HCT116 (cell line): Measurements from ENCODE around the gene MAN2B1. TPM values are rescaled to one million over a fixed set of nuclear protein-coding genes. Genes with fewer than 3 reads are reported as not detected.
A peak's percentile ranks its signal among the peaks of the same experiment; 100 is the strongest.

Source experiments
- ATAC-seq: fragments of 200-7000 bp; cut with Tn5 transposase; 2 replicates; pipeline ENCODE4 v1.9.1; 2020; ENCODE audit warnings: mild to moderate bottlenecking, moderate library complexity
- BruUV-seq: library from RNA; stranded (reverse); fragments of 400-500 nt; replicated peaks from 2 replicates; lab custom pipeline; 2021; lab: Mats Ljungman, UMichigan
- CTCF ChIA-PET: fragments of 300-600 bp; sonication (Branson Sonifier 250); formaldehyde crosslinking; loops from one replicate; lab custom pipeline; 2021; ENCODE audit warnings: antibody characterized with exemption; lab: Charles Lee
- POLR2A ChIA-PET: fragments of 300-600, 350-600 bp; sonication (Branson Sonifier 250); formaldehyde crosslinking; loops from one replicate; lab custom pipeline; 2021; ENCODE audit warnings: antibody characterized with exemption; lab: Charles Lee
- RAD21 ChIA-PET, 2 experiments: fragments of 300-600 bp; sonication (Branson Sonifier 250); formaldehyde crosslinking; loops; one replicate each; lab custom pipeline; 2023; ENCODE audit warnings: low total read pairs in 2 of 2; ENCODE audit not compliant: uncharacterized antibody in 2 of 2, unreplicated experiment in 2 of 2, low non-redundant PET in 1 of 2; lab: Charles Lee
- DNase-seq: peaks from one replicate; pipeline ENCODE4 v3.0.0-alpha.2; 2010; ENCODE audit warnings: low read depth, low spot score
- H2AFZ ChIP-seq: fragments of 200-600 bp; shearing (Covaris generic), sonication (generic); 2 replicates; pipeline ENCODE4 v1.6.1; 2017; ENCODE audit warnings: low read depth, mixed run types, mixed read lengths, antibody characterized with exemption, low read length; ENCODE audit not compliant: poor library complexity, severe bottlenecking
- H3K27ac ChIP-seq: 2 replicates; pipeline ENCODE4 v1.5.1; 2012; ENCODE audit warnings: low read depth, low read length
- H3K27me3 ChIP-seq: fragments of 200-600 bp; sonication (generic); 2 replicates; pipeline ENCODE4 v1.6.1; 2016; ENCODE audit warnings: mixed run types, low read length, mixed read lengths; ENCODE audit not compliant: insufficient read depth
- H3K36me3 ChIP-seq, 2 experiments: fragments of 200-500 bp in 1 of 2; fragments of 200-600 bp in 1 of 2; sonication (Bioruptor generic) in 1 of 2; sonication (generic) in 1 of 2; 2 replicates each; pipeline versions ENCODE4 v1.5.1 to v1.6.1; 2014 to 2016; ENCODE audit warnings: low read length in 2 of 2, inconsistent platforms in 1 of 2, mixed read lengths in 1 of 2, mixed run types in 1 of 2; ENCODE audit not compliant: insufficient read depth in 2 of 2, control insufficient read depth in 1 of 2
- H3K4me1 ChIP-seq, 2 experiments: fragments of 200-600 bp in 1 of 2; sonication (generic) in 1 of 2; 2 replicates each; pipeline versions ENCODE4 v1.5.1 to v1.6.1; 2012 to 2017; ENCODE audit warnings: low read length in 2 of 2, inconsistent platforms in 1 of 2, mild to moderate bottlenecking in 1 of 2, mixed read lengths in 1 of 2, mixed run types in 1 of 2, moderate library complexity in 1 of 2; ENCODE audit not compliant: insufficient read depth in 2 of 2, control insufficient read depth in 1 of 2
- H3K4me2 ChIP-seq: fragments of 200-600 bp; sonication (generic); 2 replicates; pipeline ENCODE4 v1.6.1; 2017; ENCODE audit warnings: mixed run types, low read length, mixed read lengths
- H3K4me3 ChIP-seq, 2 experiments: fragments of 200-600 bp in 1 of 2; sonication (generic) in 1 of 2; replicated peaks in 1 of 2; 2 replicates each; pipeline ENCODE4 v1.5.1; 2011 to 2016; ENCODE audit warnings: low read length in 2 of 2, control low read depth in 1 of 2, low read depth in 1 of 2, mild to moderate bottlenecking in 1 of 2, mixed read lengths in 1 of 2, mixed run types in 1 of 2
- H3K79me2 ChIP-seq: fragments of 200-600 bp; sonication (generic); 2 replicates; pipeline ENCODE4 v1.6.1; 2017; ENCODE audit warnings: mild to moderate bottlenecking, mixed run types, low read length, moderate library complexity, mixed read lengths; ENCODE audit not compliant: insufficient read depth
- H3K9ac ChIP-seq: fragments of 200-600 bp; sonication (generic); 2 replicates; pipeline ENCODE4 v1.6.1; 2016; ENCODE audit warnings: low read length, mixed read lengths
- H3K9me2 ChIP-seq: fragments of 200-600 bp; sonication (generic), shearing (Covaris generic); 2 replicates; pipeline ENCODE4 v1.6.1; 2017; ENCODE audit warnings: mixed run types, mild to moderate bottlenecking, moderate library complexity; ENCODE audit not compliant: insufficient read depth
- H3K9me3 ChIP-seq, 2 experiments: fragments of 200-500 bp in 1 of 2; fragments of 200-600 bp in 1 of 2; sonication (Bioruptor generic) in 1 of 2; sonication (generic) in 1 of 2; 2 replicates each; pipeline ENCODE4 v1.6.1; 2014 to 2017; ENCODE audit warnings: low read length in 2 of 2, mixed read lengths in 2 of 2, inconsistent platforms in 1 of 2, low read depth in 1 of 2, mild to moderate bottlenecking in 1 of 2, mixed run types in 1 of 2, moderate library complexity in 1 of 2; ENCODE audit not compliant: control insufficient read depth in 1 of 2, insufficient read depth in 1 of 2
- H4K20me1 ChIP-seq: fragments of 200-600 bp; sonication (generic), shearing (Covaris generic); 2 replicates; pipeline ENCODE4 v1.6.1; 2017; ENCODE audit warnings: mixed run types, mild to moderate bottlenecking, moderate library complexity; ENCODE audit not compliant: insufficient read depth
- FOSL1 ChIP-seq: IDR thresholded peaks from 2 replicates; pipeline ENCODE4 v1.6.1; 2012; ENCODE audit warnings: low read depth
- JUND ChIP-seq: IDR thresholded peaks from 2 replicates; pipeline ENCODE4 v1.6.1; 2012
- POLR2AphosphoS5 ChIP-seq: IDR thresholded peaks from 2 replicates; pipeline ENCODE4 v1.6.1; 2011; ENCODE audit warnings: mild to moderate bottlenecking, low read depth, low read length, moderate library complexity
- RAD21 ChIP-seq: IDR thresholded peaks from 2 replicates; pipeline ENCODE4 v1.6.1; 2012; ENCODE audit warnings: low read depth, mild to moderate bottlenecking
- SRF ChIP-seq: IDR thresholded peaks from 2 replicates; pipeline ENCODE4 v1.6.1; 2012; ENCODE audit warnings: low read depth
- ZFX ChIP-seq: fragments of 450-650 bp; IDR thresholded peaks from 2 replicates; pipeline ENCODE4 v1.6.1; 2017
- intact Hi-C: fragments of 100-400 bp; cut with micrococcal nuclease; formaldehyde crosslinking; loops from 2 replicates; pipeline ENCODE4 v1.10.0; 2022
- total RNA-seq: library from RNA; stranded (reverse); gene quantifications from one replicate; pipeline ENCODE4 v1.2.1, GENCODE V29; 2021; ENCODE audit not compliant: unreplicated experiment
- TF ChIP-seq, protein P1 (sequence below), 3 experiments: fragments of 200-600 bp in 1 of 3; sonication (generic) in 1 of 3; IDR thresholded peaks in 2 of 3; conservative IDR thresholded peaks in 1 of 3; 2 replicates each; pipeline ENCODE4 v1.5.1; 2012 to 2017; ENCODE audit warnings: low read depth in 2 of 3, low read length in 2 of 3, antibody characterized with exemption in 1 of 3, borderline replicate concordance in 1 of 3, control low read depth in 1 of 3, mild to moderate bottlenecking in 1 of 3, mixed read lengths in 1 of 3, mixed run types in 1 of 3, moderate library complexity in 1 of 3; ENCODE audit not compliant: insufficient read depth in 1 of 3
- TF ChIP-seq, protein P2 (sequence below): IDR thresholded peaks from 2 replicates; pipeline ENCODE4 v1.6.1; 2011; ENCODE audit warnings: mild to moderate bottlenecking, low read length, moderate library complexity; ENCODE audit not compliant: insufficient replicate concordance; ENCODE audit errors: extremely low read depth

MAN2B1 gene
- total RNA-seq, 1 experiment from 2014 or later = 48.3 TPM

DNA sequence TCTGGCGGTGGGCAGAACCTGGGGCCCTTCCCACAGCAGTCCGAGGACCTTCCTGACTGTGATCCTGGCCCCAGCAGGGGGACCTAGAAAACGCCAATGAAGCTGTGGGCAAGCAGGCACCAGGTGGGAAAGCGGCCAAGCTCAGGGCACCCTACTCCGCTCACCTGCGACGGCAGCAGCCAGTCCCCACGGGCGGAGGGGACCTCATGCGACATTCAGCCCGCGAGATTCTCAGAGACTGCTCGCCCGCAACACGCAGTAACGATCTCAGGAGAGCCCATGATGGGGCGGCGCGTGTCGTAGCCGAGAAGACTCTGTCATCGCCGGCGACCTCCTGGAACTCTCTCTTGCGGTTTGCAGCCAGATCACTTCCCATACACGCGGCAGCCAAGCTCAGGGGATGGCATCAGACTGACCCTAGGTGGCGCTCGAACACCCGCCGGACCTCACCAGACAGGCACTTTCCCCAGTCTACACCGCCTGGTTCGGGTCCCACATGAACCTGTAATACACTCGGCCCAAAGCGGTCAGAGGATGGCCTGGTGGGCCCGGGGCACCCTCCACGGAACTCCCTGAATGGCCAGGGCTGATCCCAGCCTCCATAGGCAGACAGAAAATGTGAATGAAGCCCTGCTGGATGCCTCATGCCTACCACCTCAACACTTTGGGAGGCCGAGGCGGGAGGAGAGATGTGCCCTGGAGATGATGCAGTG lies 26.5 kb downstream of the MAN2B1 start:
- POLR2A ChIA-PET = no interaction called here
- no peak overlapping the region for H3K4me2 ChIP-seq
- DNase-seq (peak; percentile 16), ATAC-seq (peak; percentile 91)
- TF ChIP-seq, protein P1, sequence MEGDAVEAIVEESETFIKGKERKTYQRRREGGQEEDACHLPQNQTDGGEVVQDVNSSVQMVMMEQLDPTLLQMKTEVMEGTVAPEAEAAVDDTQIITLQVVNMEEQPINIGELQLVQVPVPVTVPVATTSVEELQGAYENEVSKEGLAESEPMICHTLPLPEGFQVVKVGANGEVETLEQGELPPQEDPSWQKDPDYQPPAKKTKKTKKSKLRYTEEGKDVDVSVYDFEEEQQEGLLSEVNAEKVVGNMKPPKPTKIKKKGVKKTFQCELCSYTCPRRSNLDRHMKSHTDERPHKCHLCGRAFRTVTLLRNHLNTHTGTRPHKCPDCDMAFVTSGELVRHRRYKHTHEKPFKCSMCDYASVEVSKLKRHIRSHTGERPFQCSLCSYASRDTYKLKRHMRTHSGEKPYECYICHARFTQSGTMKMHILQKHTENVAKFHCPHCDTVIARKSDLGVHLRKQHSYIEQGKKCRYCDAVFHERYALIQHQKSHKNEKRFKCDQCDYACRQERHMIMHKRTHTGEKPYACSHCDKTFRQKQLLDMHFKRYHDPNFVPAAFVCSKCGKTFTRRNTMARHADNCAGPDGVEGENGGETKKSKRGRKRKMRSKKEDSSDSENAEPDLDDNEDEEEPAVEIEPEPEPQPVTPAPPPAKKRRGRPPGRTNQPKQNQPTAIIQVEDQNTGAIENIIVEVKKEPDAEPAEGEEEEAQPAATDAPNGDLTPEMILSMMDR (IDR thresholded peaks at IDR 0.05 in 2 of 3, conservative IDR thresholded peaks at IDR 0.05 in 1 of 3; ENCODE audit: borderline replicate concordance in 1 of 3, insufficient read depth in 1 of 3, low read depth in 2 of 3, low read length in 2 of 3) = peak in 2 of 3 experiments; percentile 52 to 57; a peak in 4 of 6 replicates
- TF ChIP-seq RAD21 (peak; percentile 38), FOSL1 (no peak)
- H3K36me3 ChIP-seq = no peaks in the 10 kb centered on the region
- no peak overlapping the region for H3K9ac ChIP-seq
- no peaks in the 10 kb centered on the region for H3K79me2 ChIP-seq
- RAD21 ChIA-PET = no interaction called here
- no peak overlapping the region for H3K4me3 ChIP-seq
- no peak overlapping the region for H2AFZ ChIP-seq
- H3K27me3 ChIP-seq = no peaks in the 10 kb centered on the region
- no peaks in the 10 kb centered on the region for H3K4me1 ChIP-seq
- H3K9me2 ChIP-seq = no peaks in the 10 kb centered on the region
- intact Hi-C loops = no loop called here
- no TSS peak for BruUV-seq
- H3K27ac ChIP-seq = no peak overlapping the region
- no peaks in the 10 kb centered on the region for H4K20me1 ChIP-seq
- peaks cover 0 to 4% of the 10 kb centered on the region in 2 experiments; a peak in 1 of 4 replicates for H3K9me3 ChIP-seq
- CTCF ChIA-PET = interaction anchor here (0.6 to 0.7 kb wide), 2 partner anchors 41 to 1359 kb away, joined by 3 to 4 read pairs; partner anchors contain the start of gene DHPS

DNA sequence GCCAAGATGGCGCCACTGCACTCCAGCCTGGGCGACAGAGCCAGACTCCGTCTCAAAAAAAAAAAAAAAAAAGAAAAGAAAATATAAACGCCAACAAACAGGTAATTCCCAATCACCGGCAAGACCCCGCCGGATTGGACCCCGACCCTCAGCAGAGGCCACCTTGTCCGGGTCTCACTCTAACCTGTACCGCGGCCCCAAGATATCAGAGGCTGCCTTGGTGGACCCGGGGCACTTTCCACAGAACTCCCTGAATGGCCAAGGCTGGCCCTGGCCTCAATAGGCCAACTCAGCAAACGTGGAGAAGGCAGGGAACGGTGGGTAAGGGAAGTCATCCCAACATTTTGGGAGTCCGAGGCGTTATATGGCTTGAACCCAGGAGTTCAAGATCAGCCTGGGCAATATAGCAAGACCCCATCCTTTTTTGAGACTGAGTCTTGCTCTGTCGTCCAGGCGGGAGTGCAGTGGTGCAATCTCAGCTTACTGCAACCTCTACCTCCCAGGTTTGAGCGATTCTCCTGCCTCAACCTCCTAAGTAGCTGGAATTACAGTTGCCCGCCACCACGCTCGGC lies 27.8 kb downstream of the MAN2B1 start:
- no peaks in the 10 kb centered on the region for H3K9me2 ChIP-seq
- no peaks in the 10 kb centered on the region for H3K27me3 ChIP-seq
- H2AFZ ChIP-seq = no peak overlapping the region
- RAD21 ChIA-PET = no interaction called here
- no peaks in the 10 kb centered on the region for H3K4me1 ChIP-seq
- POLR2A ChIA-PET = no interaction called here
- H4K20me1 ChIP-seq = no peaks in the 10 kb centered on the region
- DNase-seq (no peak), ATAC-seq (no peak)
- no peak overlapping the region for H3K4me3 ChIP-seq
- no peak overlapping the region for H3K4me2 ChIP-seq
- no peak overlapping the region for H3K27ac ChIP-seq
- no peaks in the 10 kb centered on the region for H3K36me3 ChIP-seq
- H3K79me2 ChIP-seq = no peaks in the 10 kb centered on the region
- TF ChIP-seq POLR2AphosphoS5 (no peak), ZFX (no peak), SRF (no peak), JUND (no peak)
- TF ChIP-seq, protein P1 (IDR thresholded peaks at IDR 0.05 in 2 of 3, conservative IDR thresholded peaks at IDR 0.05 in 1 of 3; ENCODE audit: borderline replicate concordance in 1 of 3, insufficient read depth in 1 of 3, low read depth in 2 of 3, low read length in 2 of 3) = no peak
- TF ChIP-seq, protein P2, sequence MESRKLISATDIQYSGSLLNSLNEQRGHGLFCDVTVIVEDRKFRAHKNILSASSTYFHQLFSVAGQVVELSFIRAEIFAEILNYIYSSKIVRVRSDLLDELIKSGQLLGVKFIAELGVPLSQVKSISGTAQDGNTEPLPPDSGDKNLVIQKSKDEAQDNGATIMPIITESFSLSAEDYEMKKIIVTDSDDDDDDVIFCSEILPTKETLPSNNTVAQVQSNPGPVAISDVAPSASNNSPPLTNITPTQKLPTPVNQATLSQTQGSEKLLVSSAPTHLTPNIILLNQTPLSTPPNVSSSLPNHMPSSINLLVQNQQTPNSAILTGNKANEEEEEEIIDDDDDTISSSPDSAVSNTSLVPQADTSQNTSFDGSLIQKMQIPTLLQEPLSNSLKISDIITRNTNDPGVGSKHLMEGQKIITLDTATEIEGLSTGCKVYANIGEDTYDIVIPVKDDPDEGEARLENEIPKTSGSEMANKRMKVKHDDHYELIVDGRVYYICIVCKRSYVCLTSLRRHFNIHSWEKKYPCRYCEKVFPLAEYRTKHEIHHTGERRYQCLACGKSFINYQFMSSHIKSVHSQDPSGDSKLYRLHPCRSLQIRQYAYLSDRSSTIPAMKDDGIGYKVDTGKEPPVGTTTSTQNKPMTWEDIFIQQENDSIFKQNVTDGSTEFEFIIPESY = no peak
- BruUV-seq = no TSS peak
- no peak overlapping the region for H3K9ac ChIP-seq
- H3K9me3 ChIP-seq = peaks cover 0 to 4% of the 10 kb centered on the region in 2 experiments; a peak in 1 of 4 replicates
- intact Hi-C loops = no loop called here
- CTCF ChIA-PET = no interaction called here
